MM.1S (cell line): Measurements from ENCODE around the gene HSDL1.
A peak's percentile ranks its signal among the peaks of the same experiment; 100 is the strongest.
"Not testable (repeated sequence)": the region's sequence is repeated elsewhere in the genome, so short reads cannot be mapped to it uniquely, and the experiment has no call there.

Experiments used
- DNase-seq: peaks from one replicate; pipeline ENCODE4 v3.0.0-alpha.2; 2015
- H2AFZ ChIP-seq: fragments of 300-600 bp; sonication (generic); 2 replicates; pipeline ENCODE4 v1.6.0; 2016; ENCODE audit warnings: antibody characterized with exemption, low read length
- H3F3A ChIP-seq: fragments of 300-600 bp; sonication (generic); 2 replicates; pipeline ENCODE4 v1.6.1; 2016; ENCODE audit warnings: mild to moderate bottlenecking, antibody characterized with exemption, low read length, moderate library complexity, mixed read lengths; ENCODE audit not compliant: insufficient read depth
- H3K27ac ChIP-seq: fragments of 300-600 bp; sonication (generic); 2 replicates; pipeline ENCODE4 v1.5.1; 2016; ENCODE audit warnings: mild to moderate bottlenecking, low read length
- H3K27me3 ChIP-seq: fragments of 300-600 bp; sonication (generic); replicated peaks from 2 replicates; pipeline ENCODE4 v1.6.0; 2016; ENCODE audit warnings: low read length; ENCODE audit not compliant: insufficient read depth
- H3K36me3 ChIP-seq: fragments of 300-600 bp; sonication (generic); replicated peaks from 2 replicates; pipeline ENCODE4 v1.6.1; 2016; ENCODE audit warnings: mild to moderate bottlenecking, low read length, mixed read lengths; ENCODE audit not compliant: insufficient read depth
- H3K4me1 ChIP-seq: fragments of 300-600 bp; sonication (generic); 2 replicates; pipeline ENCODE4 v1.6.1; 2016; ENCODE audit warnings: low read length, mixed read lengths
- H3K4me2 ChIP-seq: fragments of 300-600 bp; sonication (generic); 2 replicates; pipeline ENCODE4 v1.6.0; 2016; ENCODE audit warnings: low read depth, low read length
- H3K4me3 ChIP-seq: fragments of 300-600 bp; sonication (generic); 2 replicates; pipeline ENCODE4 v1.5.1; 2016; ENCODE audit warnings: low read length, mixed read lengths
- H3K79me2 ChIP-seq: fragments of 300-600 bp; sonication (generic); 2 replicates; pipeline ENCODE4 v1.6.1; 2016; ENCODE audit warnings: mixed run types, low read length, mixed read lengths
- H3K9ac ChIP-seq: fragments of 300-600 bp; sonication (generic); 2 replicates; pipeline ENCODE4 v1.6.1; 2016; ENCODE audit warnings: low read length, mixed read lengths
- H3K9me2 ChIP-seq: fragments of 300-600 bp; sonication (generic); replicated peaks from 2 replicates; pipeline ENCODE4 v1.6.1; 2016; ENCODE audit warnings: mild to moderate bottlenecking, low read length, mixed read lengths; ENCODE audit not compliant: insufficient read depth
- H3K9me3 ChIP-seq: fragments of 300-600 bp; sonication (generic); replicated peaks from 2 replicates; pipeline ENCODE4 v1.6.1; 2016; ENCODE audit warnings: mild to moderate bottlenecking, low read length, mixed read lengths; ENCODE audit not compliant: insufficient read depth
- H4K20me1 ChIP-seq: fragments of 300-600 bp; sonication (generic); 2 replicates; pipeline ENCODE4 v1.6.1; 2016; ENCODE audit warnings: mild to moderate bottlenecking, low read length, moderate library complexity, mixed read lengths; ENCODE audit not compliant: insufficient read depth
- CTCF ChIP-seq: fragments of 300-600 bp; sonication (generic); IDR thresholded peaks from 2 replicates; pipeline ENCODE4 v1.5.1; 2016; ENCODE audit warnings: antibody characterized with exemption, low read length, mixed read lengths
- EZH2 ChIP-seq: fragments of 300-600 bp; sonication (generic); optimal IDR thresholded peaks from 2 replicates; pipeline ENCODE3; 2017; ENCODE audit warnings: low read depth, mild to moderate bottlenecking, antibody characterized with exemption, low read length, mixed read lengths
- EZH2phosphoT487 ChIP-seq: fragments of 300-600 bp; sonication (generic); IDR thresholded peaks from 2 replicates; pipeline ENCODE4 v1.6.1; 2018; ENCODE audit warnings: antibody characterized with exemption, low read length

HSDL1 gene

GRCh38 chr16:84117494-84117843 lies 27.5 kb downstream of the HSDL1 start:
- H3K4me2 ChIP-seq: peak overlapping the region; percentile 84
- peaks cover 34% of the 10 kb centered on the region for H3K79me2 ChIP-seq
- DNase-seq: peak; percentile 24
- peak overlapping the region; percentile 81 for H3K4me3 ChIP-seq
- peaks cover 7% of the 10 kb centered on the region; the same call in 1 of the 2 replicates for H3F3A ChIP-seq
- no peaks in the 10 kb centered on the region for H3K27me3 ChIP-seq
- TF ChIP-seq EZH2 (no peak), CTCF (no peak), EZH2phosphoT487 (no peak)
- H2AFZ ChIP-seq: no peak overlapping the region; the same call in 1 of the 2 replicates
- no peaks in the 10 kb centered on the region for H3K4me1 ChIP-seq
- H3K9me3 ChIP-seq: no peaks in the 10 kb centered on the region
- peak overlapping the region; percentile 94 for H3K27ac ChIP-seq
- no peaks in the 10 kb centered on the region for H3K36me3 ChIP-seq
- H3K9me2 ChIP-seq: no peaks in the 10 kb centered on the region
- H3K9ac ChIP-seq: peak overlapping the region; percentile 97
- no peaks in the 10 kb centered on the region for H4K20me1 ChIP-seq

GRCh38 chr16:84116720-84117493 lies 28.1 kb downstream of the HSDL1 start, which contains the start of gene MBTPS1:
TSS of gene MBTPS1 (minus strand) at chr16:84116942. CDS start at chr16:84101783, 15,159 bp downstream.
- no peaks in the 10 kb centered on the region for H4K20me1 ChIP-seq
- no peaks in the 10 kb centered on the region for H3K9me2 ChIP-seq
- no peaks in the 10 kb centered on the region for H3K4me1 ChIP-seq
- peak within 1 kb of the TSS; percentile 81 for H3K4me3 ChIP-seq
- peak within 1 kb of the TSS; percentile 97 for H3K9ac ChIP-seq
- H3K79me2 ChIP-seq: peaks cover 34% of the 10 kb centered on the region
- TF ChIP-seq CTCF: no peak
- no peak for TF ChIP-seq EZH2
- no peak for TF ChIP-seq EZH2phosphoT487
- peak; percentile 90 for DNase-seq
- no peaks in the 10 kb centered on the region for H3K9me3 ChIP-seq
- H3F3A ChIP-seq: peaks cover 7% of the 10 kb centered on the region; the same call in 1 of the 2 replicates
- H3K27ac ChIP-seq: peak within 1 kb of the TSS; percentile 94
- no peaks in the 10 kb centered on the region for H3K27me3 ChIP-seq
- no peaks in the 10 kb centered on the region for H3K36me3 ChIP-seq
- H2AFZ ChIP-seq: peak within 1 kb of the TSS; percentile 35; the same call in 1 of the 2 replicates
- H3K4me2 ChIP-seq: peak within 1 kb of the TSS; percentile 84

GRCh38 chr16:84115919-84116719 lies 28.9 kb downstream of the HSDL1 start:
- peak overlapping the region; percentile 74 for H3K4me2 ChIP-seq
- no peaks in the 10 kb centered on the region for H3K9me3 ChIP-seq
- H3K36me3 ChIP-seq: no peaks in the 10 kb centered on the region
- H3K27me3 ChIP-seq: no peaks in the 10 kb centered on the region
- no peaks in the 10 kb centered on the region for H3K9me2 ChIP-seq
- H3K4me1 ChIP-seq: peaks cover under 1% of the 10 kb centered on the region
- DNase-seq: peak; percentile 38
- H3K27ac ChIP-seq: peak overlapping the region; percentile 94
- peak overlapping the region; percentile 81 for H3K4me3 ChIP-seq
- peak overlapping the region; percentile 97 for H3K9ac ChIP-seq
- no peak for TF ChIP-seq EZH2
- TF ChIP-seq EZH2phosphoT487: no peak
- no peak; the same call in 1 of the 2 replicates for TF ChIP-seq CTCF
- peaks cover 34% of the 10 kb centered on the region for H3K79me2 ChIP-seq
- no peak overlapping the region for H2AFZ ChIP-seq
- H3F3A ChIP-seq: peaks cover 7% of the 10 kb centered on the region
- H4K20me1 ChIP-seq: no peaks in the 10 kb centered on the region

- not testable (repeated sequence) for H3K4me3 ChIP-seq, H3K36me3 ChIP-seq, H3K27me3 ChIP-seq, H3K9me2 ChIP-seq, H2AFZ ChIP-seq, H4K20me1 ChIP-seq, H3K9me3 ChIP-seq
- Histone ChIP-seq H3K4me1 (peaks cover 24% of the 10 kb centered on the region), H3K79me2 (peaks cover 62% of the 10 kb centered on the region), H3K4me2 (peak overlapping the region; percentile 54; the same call in 1 of the 2 replicates), H3K9ac (peak overlapping the region; percentile 91), H3K27ac (peak overlapping the region; percentile 100), H3F3A (peaks cover 26% of the 10 kb centered on the region)
- peak; percentile 20 for DNase-seq
Measured at GRCh38 chr16:84111949-84112348, 33.0 kb downstream of the HSDL1 start.
